CD1c-positive myeloid dendritic cell (primary cell): ENCODE data around the gene ADSS1.
A peak's percentile ranks its signal among the peaks of the same experiment; 100 is the strongest.

Source experiments
- DNase-seq: peaks from one replicate; pipeline ENCODE4 v3.0.0-alpha.2; 2016; ENCODE audit errors: extremely low spot score

Gene ADSS1

GRCh38 chr14:104687601-104688504 is 36.2 kb upstream of the ADSS1 start:
- no peak for DNase-seq

GRCh38 chr14:104688505-104689108 is 35.4 kb upstream of the ADSS1 start:
- no peak for DNase-seq

GRCh38 chr14:104689109-104689880 is 34.7 kb upstream of the ADSS1 start, which contains the start of gene INF2:
TSS of gene INF2 (plus strand) at chr14:104689618. CDS start at chr14:104701366, 11,748 bp downstream.
- peak; percentile 51 for DNase-seq

- peak; percentile 50 for DNase-seq
Observed at GRCh38 chr14:104689881-104690711, 33.9 kb upstream of the ADSS1 start.

GRCh38 chr14:104690861-104691455 is 33.1 kb upstream of the ADSS1 start:
- DNase-seq: no peak

- no peak for DNase-seq
Observed at GRCh38 chr14:104691546-104692260, 32.3 kb upstream of the ADSS1 start.

GRCh38 chr14:104692261-104692938 is 31.6 kb upstream of the ADSS1 start:
- DNase-seq: no peak

- no peak for DNase-seq
Observed at GRCh38 chr14:104692939-104693315, 31.1 kb upstream of the ADSS1 start.

GRCh38 chr14:104693482-104694431 is 30.3 kb upstream of the ADSS1 start:
- no peak for DNase-seq

- DNase-seq: no peak
Observed at GRCh38 chr14:104694475-104694950, 29.5 kb upstream of the ADSS1 start.

GRCh38 chr14:104694991-104695659 is 28.9 kb upstream of the ADSS1 start:
- no peak for DNase-seq

- no peak for DNase-seq
Observed at GRCh38 chr14:104695660-104696000, 28.4 kb upstream of the ADSS1 start.

GRCh38 chr14:104696671-104697316 is 27.2 kb upstream of the ADSS1 start:
- DNase-seq: no peak

- DNase-seq: no peak
Observed at GRCh38 chr14:104697317-104697703, 26.7 kb upstream of the ADSS1 start.

GRCh38 chr14:104697892-104698583 is 26.0 kb upstream of the ADSS1 start:
- DNase-seq: no peak

- DNase-seq: no peak
Observed at GRCh38 chr14:104698688-104699425, 25.2 kb upstream of the ADSS1 start.
